Testis (tissue), 3 donors: Measurements from ENCODE around the gene TRAPPC12. TPM values are rescaled to one million over a fixed set of nuclear protein-coding genes. Genes with fewer than 3 reads are reported as not detected.

Experiments used
- DNase-seq: peaks from one replicate; pipeline ENCODE4 v3.0.0-alpha.2; 2019
- H3K27ac ChIP-seq, 2 donors: fragments of 200-600 bp; sonication (generic); one replicate each; pipeline ENCODE4 v1.5.1; 2019
- H3K27me3 ChIP-seq: fragments of 200-600 bp; sonication (generic); one replicate; pipeline ENCODE4 v1.5.1; 2019
- H3K36me3 ChIP-seq: fragments of 200-600 bp; sonication (generic); one replicate; pipeline ENCODE4 v1.5.1; 2017; ENCODE audit warnings: low read depth; ENCODE audit errors: missing control alignments
- H3K4me1 ChIP-seq: fragments of 200-600 bp; sonication (generic); one replicate; pipeline ENCODE4 v1.5.1; 2019
- H3K4me3 ChIP-seq, 2 donors: fragments of 200-600 bp; sonication (generic); one replicate each; pipeline ENCODE4 v1.5.1; 2017 to 2019
- H3K9me3 ChIP-seq: fragments of 200-600 bp; sonication (generic); one replicate; pipeline ENCODE4 v1.5.1; 2017
- CTCF ChIP-seq, 3 experiments: fragments of 450-650 bp in 2 of 3; fragments of 200-600 bp in 1 of 3; sonication (generic) in 1 of 3; IDR thresholded peaks; one replicate each; pipeline ENCODE4 v1.5.1; 2016 to 2019; ENCODE audit warnings: antibody characterized with exemption in 3 of 3, mild to moderate bottlenecking in 2 of 3, moderate library complexity in 1 of 3
- POLR2A ChIP-seq: fragments of 450-650 bp; IDR thresholded peaks from one replicate; pipeline ENCODE4 v1.6.1; 2017; ENCODE audit warnings: antibody characterized with exemption, mild to moderate bottlenecking, moderate library complexity
- WGBS, 2 donors: methylation state at CpG; one replicate each; pipeline ENCODE4 v1.1.5; 2018; 5-methylcytosine and 5-hydroxymethylcytosine counted together
- intact Hi-C: fragments of 100-400 bp; cut with DNase I; formaldehyde crosslinking; loops from one replicate; pipeline ENCODE4 v1.15.1; 2023; ENCODE audit warnings: low total_unique reads
- polyA plus RNA-seq: library from polyadenylated mRNA; stranded (reverse); fragments of 350-450 nt; fragmentation: Illumina TruSeq; extraction: RNeasy Lipid Tissue Mini Kit (QIAGEN cat#74804); gene quantifications from one replicate; pipeline ENCODE4 v1.2.3, GENCODE V29; 2014; ENCODE audit warnings: low read depth, low replicate concordance; ENCODE audit not compliant: insufficient read depth
- total RNA-seq, 2 donors: library from RNA; depleted of rRNA; stranded (reverse); fragments of >200 nt; gene quantifications; one replicate each; pipeline ENCODE4 v1.2.3, GENCODE V29; 2016

Gene TRAPPC12
- total and polyA plus RNA-seq, 3 donors from 2014 or later, result 172 to 406 (median 236) TPM

DNA sequence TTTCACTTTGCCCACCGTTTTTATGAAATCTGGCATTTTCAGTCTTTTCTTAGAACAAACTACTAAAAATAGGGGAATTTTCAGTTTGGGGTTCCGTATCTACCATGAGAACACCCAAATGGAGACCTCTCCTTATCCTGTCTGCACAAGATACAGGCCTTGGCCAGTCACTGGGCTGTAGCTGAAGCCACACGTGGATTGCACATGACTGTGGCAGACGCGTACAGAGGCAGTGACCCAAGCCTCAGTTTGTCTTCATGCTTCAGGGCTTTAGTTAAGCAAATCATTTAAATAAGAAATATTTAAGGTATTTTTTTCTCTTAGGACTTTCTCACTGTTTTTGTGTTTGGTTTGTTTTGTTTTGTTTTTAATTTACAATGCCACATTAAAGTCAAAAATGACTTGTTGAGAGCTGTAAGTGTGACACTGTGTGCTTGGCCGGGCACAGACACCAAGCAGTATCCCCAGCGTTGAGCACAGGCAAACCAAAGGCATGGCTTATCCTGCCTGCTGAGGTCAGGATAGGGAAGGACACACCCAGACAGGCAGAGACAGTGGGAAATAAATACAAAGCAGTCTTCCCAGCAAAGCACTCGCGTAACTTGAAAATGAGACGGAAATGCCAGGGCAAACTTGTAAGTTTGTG, 53.3 kb downstream of the TRAPPC12 start:
- TF ChIP-seq POLR2A (no peak), CTCF (IDR thresholded peaks at IDR 0.05) (no peak)
- no peaks in the 10 kb centered on the region for H3K27me3 ChIP-seq
- H3K9me3 ChIP-seq, result no peaks in the 10 kb centered on the region
- intact Hi-C loops, result no loop called here
- 89 to 92% methylated on average over 10 of the region's 10 CpGs for WGBS, 2 donors
- H3K36me3 ChIP-seq, result no peaks in the 10 kb centered on the region
- no peak overlapping the region for H3K27ac ChIP-seq
- no peak for DNase-seq
- H3K4me3 ChIP-seq, result no peak overlapping the region
- H3K4me1 ChIP-seq, result no peaks in the 10 kb centered on the region

DNA sequence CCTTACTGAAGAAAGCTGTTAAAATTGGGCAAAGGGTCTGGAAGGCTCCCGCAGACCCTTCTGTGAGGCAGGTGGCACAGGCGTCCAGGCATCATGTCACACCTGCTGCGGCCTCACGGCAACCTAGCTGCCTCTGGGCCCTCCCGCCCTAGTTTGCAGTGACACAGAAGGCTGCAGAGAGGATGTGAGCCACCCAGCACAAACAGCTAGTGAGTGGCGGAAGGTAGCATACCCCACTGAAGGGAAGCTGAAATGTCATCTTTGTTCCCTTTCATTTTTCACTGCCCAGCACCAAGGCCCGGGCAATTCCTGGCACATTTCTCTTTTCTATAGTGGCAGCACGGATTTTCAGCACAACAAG, 53.8 kb downstream of the TRAPPC12 start:
- TF ChIP-seq POLR2A (no peak), CTCF (IDR thresholded peaks at IDR 0.05) (no peak)
- Histone ChIP-seq H3K27me3 (no peaks in the 10 kb centered on the region), H3K4me1 (no peaks in the 10 kb centered on the region), H3K27ac (no peak overlapping the region), H3K4me3 (no peak overlapping the region), H3K9me3 (no peaks in the 10 kb centered on the region), H3K36me3 (no peaks in the 10 kb centered on the region)
- intact Hi-C loops, result no loop called here
- WGBS, 2 donors, result 93 to 97% methylated on average over 8 of the region's 8 CpGs
- no peak for DNase-seq

GRCh38 chr2:3433776-3434400, 54.4 kb downstream of the TRAPPC12 start:
- H3K9me3 ChIP-seq, result no peaks in the 10 kb centered on the region
- H3K36me3 ChIP-seq, result no peaks in the 10 kb centered on the region
- WGBS, 2 donors, result 88 to 92% methylated on average over 7 of the region's 7 CpGs
- no peaks in the 10 kb centered on the region for H3K27me3 ChIP-seq
- no peaks in the 10 kb centered on the region for H3K4me1 ChIP-seq
- no peak overlapping the region for H3K27ac ChIP-seq
- TF ChIP-seq POLR2A, result no peak
- TF ChIP-seq CTCF (IDR thresholded peaks at IDR 0.05), result no peak
- no peak for DNase-seq
- no peak overlapping the region for H3K4me3 ChIP-seq
- intact Hi-C loops, result no loop called here

DNA sequence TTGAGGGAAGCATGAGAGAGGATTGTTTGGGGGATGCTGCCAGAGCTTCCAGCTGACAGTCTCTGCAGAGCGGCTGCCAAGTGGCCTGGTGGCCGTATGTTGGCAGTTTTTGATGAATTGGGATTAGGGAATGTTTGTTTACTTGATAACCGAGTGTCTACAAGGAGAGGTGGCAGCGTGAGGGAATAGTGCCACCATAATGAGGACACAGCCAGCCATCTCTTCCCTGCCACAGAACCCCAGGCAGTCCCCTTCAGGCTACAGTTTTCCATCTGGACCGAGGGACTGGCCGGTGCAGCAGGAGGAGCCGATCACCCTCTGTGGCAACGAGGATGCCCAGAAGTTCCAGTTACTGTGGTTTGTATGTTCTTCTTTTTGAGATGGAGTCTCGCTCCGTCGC, 55.2 kb downstream of the TRAPPC12 start:
- no peak for DNase-seq
- no peaks in the 10 kb centered on the region for H3K36me3 ChIP-seq
- no peak overlapping the region for H3K4me3 ChIP-seq
- H3K4me1 ChIP-seq, result no peaks in the 10 kb centered on the region
- H3K27me3 ChIP-seq, result no peaks in the 10 kb centered on the region
- TF ChIP-seq POLR2A (no peak), CTCF (IDR thresholded peaks at IDR 0.05) (no peak)
- WGBS, 2 donors, result 89 to 92% methylated on average over 11 of the region's 11 CpGs
- intact Hi-C loops, result no loop called here
- H3K27ac ChIP-seq, result no peak overlapping the region
- no peaks in the 10 kb centered on the region for H3K9me3 ChIP-seq

- 80 to 81% methylated on average over 5 of the region's 5 CpGs for WGBS, 2 donors
- Histone ChIP-seq H3K4me1 (no peaks in the 10 kb centered on the region), H3K27me3 (no peaks in the 10 kb centered on the region), H3K9me3 (no peaks in the 10 kb centered on the region), H3K4me3 (no peak overlapping the region), H3K36me3 (no peaks in the 10 kb centered on the region), H3K27ac (no peak overlapping the region)
- DNase-seq, result no peak
- intact Hi-C loops, result no loop called here
- TF ChIP-seq CTCF (IDR thresholded peaks at IDR 0.05), result no peak
- no peak for TF ChIP-seq POLR2A
These were observed 56.0 kb downstream of the TRAPPC12 start for GRCh38 chr2:3435445-3435844.
